Mammary epithelial cell (primary cell): ENCODE measurements around the gene DDX56.
"Not testable (repeated sequence)": the region's sequence is repeated elsewhere in the genome, so short reads cannot be mapped to it uniquely, and the experiment has no call there.

ENCODE experiments used
- EZH2 ChIP-seq: IDR thresholded peaks from 2 replicates; pipeline ENCODE4 v1.6.1; 2012; ENCODE audit warnings: low read length, inconsistent platforms, borderline replicate concordance
- TF ChIP-seq, protein P1 (sequence below), 2 donors: IDR thresholded peaks in 1 of 2; conservative IDR thresholded peaks in 1 of 2; 2 replicates each; pipeline ENCODE4 v1.5.1; 2011 to 2012; ENCODE audit warnings: inconsistent platforms in 2 of 2, low read length in 2 of 2, mild to moderate bottlenecking in 2 of 2, control low read depth in 1 of 2, low read depth in 1 of 2; ENCODE audit not compliant: insufficient read depth in 1 of 2; ENCODE audit errors: extremely low read depth in 1 of 2

DNA sequence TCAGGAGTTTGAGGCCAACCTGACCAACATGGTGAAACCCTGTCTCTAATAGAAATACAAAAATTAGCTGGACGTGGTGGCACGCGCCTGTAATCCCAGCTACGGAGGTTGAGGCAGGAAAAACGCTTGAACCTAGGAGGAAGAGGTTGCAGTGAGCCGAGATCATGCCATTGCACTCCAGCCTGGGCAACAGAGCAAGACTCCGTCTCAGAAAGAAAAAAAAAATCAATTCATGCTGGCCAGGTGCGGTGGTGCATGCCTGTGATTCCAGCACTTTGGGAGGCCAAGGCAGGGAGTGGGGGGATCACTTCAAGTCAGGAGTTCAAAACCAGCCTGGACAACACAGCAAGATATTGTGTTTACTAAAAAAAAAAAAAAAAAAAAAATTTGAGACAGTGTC lies 23.5 kb upstream of the DDX56 start:
- TF ChIP-seq, protein P1, sequence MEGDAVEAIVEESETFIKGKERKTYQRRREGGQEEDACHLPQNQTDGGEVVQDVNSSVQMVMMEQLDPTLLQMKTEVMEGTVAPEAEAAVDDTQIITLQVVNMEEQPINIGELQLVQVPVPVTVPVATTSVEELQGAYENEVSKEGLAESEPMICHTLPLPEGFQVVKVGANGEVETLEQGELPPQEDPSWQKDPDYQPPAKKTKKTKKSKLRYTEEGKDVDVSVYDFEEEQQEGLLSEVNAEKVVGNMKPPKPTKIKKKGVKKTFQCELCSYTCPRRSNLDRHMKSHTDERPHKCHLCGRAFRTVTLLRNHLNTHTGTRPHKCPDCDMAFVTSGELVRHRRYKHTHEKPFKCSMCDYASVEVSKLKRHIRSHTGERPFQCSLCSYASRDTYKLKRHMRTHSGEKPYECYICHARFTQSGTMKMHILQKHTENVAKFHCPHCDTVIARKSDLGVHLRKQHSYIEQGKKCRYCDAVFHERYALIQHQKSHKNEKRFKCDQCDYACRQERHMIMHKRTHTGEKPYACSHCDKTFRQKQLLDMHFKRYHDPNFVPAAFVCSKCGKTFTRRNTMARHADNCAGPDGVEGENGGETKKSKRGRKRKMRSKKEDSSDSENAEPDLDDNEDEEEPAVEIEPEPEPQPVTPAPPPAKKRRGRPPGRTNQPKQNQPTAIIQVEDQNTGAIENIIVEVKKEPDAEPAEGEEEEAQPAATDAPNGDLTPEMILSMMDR (conservative IDR thresholded peaks at IDR 0.05 in 1 of 2, IDR thresholded peaks at IDR 0.05 in 1 of 2; ENCODE audit: extremely low read depth in 1 of 2, insufficient read depth in 1 of 2, low read depth in 1 of 2, low read length in 2 of 2), result not testable (repeated sequence)
- TF ChIP-seq EZH2, result not testable (repeated sequence)
